Panc1 (cell line): Measurements from ENCODE around the gene EDRF1. TPM values are rescaled to one million over a fixed set of nuclear protein-coding genes. Genes with fewer than 3 reads are reported as not detected.

Experiments used
- ATAC-seq: fragments of 200-7000 bp; cut with Tn5 transposase; 2 replicates; pipeline ENCODE4 v1.9.1; 2020; ENCODE audit warnings: mild to moderate bottlenecking, moderate library complexity
- BruUV-seq: library from RNA; stranded (reverse); fragments of 400-500 nt; replicated peaks from 2 replicates; lab custom pipeline; 2021; lab: Mats Ljungman, UMichigan
- CTCF ChIA-PET: fragments of 300-600 bp; sonication (Branson Sonifier 250); formaldehyde crosslinking; loops from one replicate; lab custom pipeline; 2022; ENCODE audit warnings: antibody characterized with exemption; lab: Charles Lee
- POLR2A ChIA-PET: fragments of 300-600 bp; sonication (Branson Sonifier 250); formaldehyde crosslinking; loops from one replicate; lab custom pipeline; 2022; ENCODE audit warnings: antibody characterized with exemption; lab: Charles Lee
- DNase-seq: peaks from one replicate; pipeline ENCODE4 v3.0.0-alpha.2; 2010; ENCODE audit warnings: low read depth, low spot score
- H3K27ac ChIP-seq: 2 replicates; pipeline ENCODE4 v1.5.1; 2011; ENCODE audit warnings: mild to moderate bottlenecking, low read length, inconsistent platforms
- H3K27me3 ChIP-seq: fragments of 200-500 bp; sonication (Bioruptor generic); 2 replicates; pipeline ENCODE4 v1.6.0; 2014; ENCODE audit warnings: low read length, inconsistent platforms; ENCODE audit not compliant: control insufficient read depth, insufficient read depth
- H3K36me3 ChIP-seq: fragments of 200-500 bp; sonication (Bioruptor generic); 2 replicates; pipeline ENCODE4 v1.5.1; 2014; ENCODE audit warnings: inconsistent platforms, mild to moderate bottlenecking, low read length, moderate library complexity; ENCODE audit not compliant: control insufficient read depth, insufficient read depth
- H3K4me1 ChIP-seq: 2 replicates; pipeline ENCODE4 v1.5.1; 2011; ENCODE audit warnings: inconsistent platforms, mild to moderate bottlenecking, low read length, moderate library complexity; ENCODE audit not compliant: control insufficient read depth, insufficient read depth
- H3K4me3 ChIP-seq, 2 experiments: 2 replicates each; pipeline ENCODE4 v1.5.1; 2011 to 2012; ENCODE audit warnings: low read depth in 2 of 2, low read length in 2 of 2, mild to moderate bottlenecking in 2 of 2, inconsistent platforms in 1 of 2, moderate library complexity in 1 of 2
- H3K9me3 ChIP-seq: fragments of 200-500 bp; sonication (Bioruptor generic); 2 replicates; pipeline ENCODE4 v1.5.1; 2014; ENCODE audit warnings: low read depth, mild to moderate bottlenecking, inconsistent platforms, low read length, moderate library complexity; ENCODE audit not compliant: control insufficient read depth, insufficient read depth
- CTCF ChIP-seq: fragments of 450-650 bp; IDR thresholded peaks from 2 replicates; pipeline ENCODE4 v1.5.1; 2017; ENCODE audit warnings: mild to moderate bottlenecking
- POLR2AphosphoS5 ChIP-seq: IDR thresholded peaks from 2 replicates; pipeline ENCODE4 v1.6.1; 2012; ENCODE audit warnings: mild to moderate bottlenecking, low read depth, low read length, moderate library complexity
- REST ChIP-seq, 2 experiments: IDR thresholded peaks; 2 replicates each; pipeline ENCODE4 v1.6.1; 2011 to 2012; ENCODE audit warnings: low read depth in 2 of 2, control low read depth in 1 of 2, low read length in 1 of 2, mild to moderate bottlenecking in 1 of 2, moderate library complexity in 1 of 2; ENCODE audit not compliant: insufficient read depth in 1 of 2
- SIN3A ChIP-seq: IDR thresholded peaks from 2 replicates; pipeline ENCODE4 v1.6.1; 2012; ENCODE audit warnings: low read depth, mild to moderate bottlenecking, low read length, moderate library complexity, borderline replicate concordance; ENCODE audit not compliant: insufficient read depth
- TCF7L2 ChIP-seq: IDR thresholded peaks from 2 replicates; pipeline ENCODE4 v1.6.1; 2011; ENCODE audit warnings: mild to moderate bottlenecking, low read depth, low read length, inconsistent platforms
- in situ Hi-C: cut with HindIII; loops from 2 replicates; pipeline ENCODE4 v1.10.0; 2016; ENCODE audit warnings: low sequenced_read_pairs, low pct_unique_long_range_greater_than_20kb
- intact Hi-C: fragments of 100-400 bp; cut with micrococcal nuclease; formaldehyde crosslinking; loops from one replicate; pipeline ENCODE4 v1.10.0; 2022; ENCODE audit not compliant: unreplicated experiment
- total RNA-seq: library from RNA; stranded (reverse); gene quantifications from one replicate; pipeline ENCODE4 v1.2.1, GENCODE V29; 2021; ENCODE audit not compliant: unreplicated experiment

The EDRF1 gene
- total RNA-seq, 1 experiment from 2014 or later: 36.3 TPM

- DNase-seq: no peak
- TF ChIP-seq REST (IDR thresholded peaks at IDR 0.05; ENCODE audit: insufficient read depth in 1 of 2, low read depth in 2 of 2, low read length in 1 of 2) (no peak), POLR2AphosphoS5 (no peak), TCF7L2 (no peak), SIN3A (no peak), CTCF (no peak)
- H3K36me3 ChIP-seq: no peaks in the 10 kb centered on the region
- no peaks in the 10 kb centered on the region for H3K9me3 ChIP-seq
- ATAC-seq: no peak
- POLR2A ChIA-PET: no interaction called here
- intact Hi-C loops (no loop called here), in situ Hi-C loops (no loop called here)
- CTCF ChIA-PET: no interaction called here
- no TSS peak for BruUV-seq
- no peaks in the 10 kb centered on the region for H3K4me1 ChIP-seq
- H3K27me3 ChIP-seq: no peaks in the 10 kb centered on the region; the same call in 1 of the 2 replicates
- H3K27ac ChIP-seq: no peak overlapping the region
- H3K4me3 ChIP-seq: no peak overlapping the region
Measured at GRCh38 chr10:125684581-125684980, 34.9 kb upstream of the EDRF1 start.

- no peaks in the 10 kb centered on the region for H3K9me3 ChIP-seq
- POLR2A ChIA-PET: no interaction called here
- no peaks in the 10 kb centered on the region for H3K36me3 ChIP-seq
- ATAC-seq: no peak
- no peak for TF ChIP-seq REST (IDR thresholded peaks at IDR 0.05; ENCODE audit: insufficient read depth in 1 of 2, low read depth in 2 of 2, low read length in 1 of 2)
- TF ChIP-seq POLR2AphosphoS5: no peak
- TF ChIP-seq SIN3A: no peak
- TF ChIP-seq CTCF: no peak
- TF ChIP-seq TCF7L2: no peak
- H3K27me3 ChIP-seq: no peaks in the 10 kb centered on the region
- CTCF ChIA-PET: interaction anchor here (0.7 kb wide), 1 partner anchor 55 kb away, joined by 4 read pairs; no protein-coding TSS in a partner anchor
- no peaks in the 10 kb centered on the region for H3K4me1 ChIP-seq
- no TSS peak for BruUV-seq
- in situ Hi-C loops: no loop called here
- no peak overlapping the region for H3K27ac ChIP-seq
- no peak overlapping the region for H3K4me3 ChIP-seq
- intact Hi-C loops: no loop called here
- DNase-seq: no peak
Measured at GRCh38 chr10:125687507-125688185, 31.9 kb upstream of the EDRF1 start.
